GM10847 (cell line): ENCODE data around the gene TUBE1.

ENCODE experiments used
- POLR2A ChIP-seq: IDR thresholded peaks from 2 replicates; pipeline ENCODE4 v1.6.1; 2011; ENCODE audit not compliant: insufficient read length; ENCODE audit errors: extremely low read depth

TUBE1 gene

GRCh38 chr6:112086744-112087135, 542 bp downstream of the TUBE1 start:
- TF ChIP-seq POLR2A = no peak

DNA sequence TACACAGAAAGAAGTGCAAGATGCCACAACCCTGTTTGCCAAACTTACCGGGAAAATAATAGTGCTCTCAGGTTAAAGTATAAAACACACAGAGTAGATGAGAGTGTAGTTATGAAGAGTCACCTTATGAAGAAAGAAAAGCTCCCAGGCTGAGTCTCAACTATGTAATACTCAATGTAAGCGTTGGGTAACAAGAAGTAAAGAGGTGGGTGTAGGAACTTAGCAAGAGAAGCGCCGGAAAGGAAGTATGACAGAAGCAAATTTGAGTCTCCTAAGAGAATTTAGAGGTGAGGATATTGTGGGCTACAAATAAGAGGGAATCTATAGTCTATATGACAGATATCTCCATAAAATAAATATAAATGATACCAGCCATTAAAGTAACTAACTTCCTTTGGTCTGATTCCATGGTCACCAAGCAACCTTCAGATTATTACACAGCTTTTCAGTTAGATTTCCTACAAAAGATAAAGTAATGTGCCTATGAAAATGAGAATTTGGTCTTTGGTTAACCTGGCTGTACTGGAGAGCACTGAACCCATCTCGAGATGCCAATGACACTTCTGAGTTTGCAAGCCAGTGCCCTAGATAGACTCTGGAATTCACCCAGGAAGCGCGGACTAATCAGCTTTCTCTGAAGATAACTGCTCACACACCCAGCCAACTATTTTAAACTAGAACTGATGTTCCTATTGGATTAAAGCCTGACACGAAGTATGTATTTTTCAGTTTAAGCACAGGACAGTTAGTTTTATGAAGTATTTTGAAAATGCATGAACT, 1.8 kb downstream of the TUBE1 start:
- TF ChIP-seq POLR2A = no peak

GRCh38 chr6:112081569-112081968, 5.7 kb downstream of the TUBE1 start:
- TF ChIP-seq POLR2A = no peak

GRCh38 chr6:112066606-112067005, 20.7 kb downstream of the TUBE1 start:
- TF ChIP-seq POLR2A = no peak

DNA sequence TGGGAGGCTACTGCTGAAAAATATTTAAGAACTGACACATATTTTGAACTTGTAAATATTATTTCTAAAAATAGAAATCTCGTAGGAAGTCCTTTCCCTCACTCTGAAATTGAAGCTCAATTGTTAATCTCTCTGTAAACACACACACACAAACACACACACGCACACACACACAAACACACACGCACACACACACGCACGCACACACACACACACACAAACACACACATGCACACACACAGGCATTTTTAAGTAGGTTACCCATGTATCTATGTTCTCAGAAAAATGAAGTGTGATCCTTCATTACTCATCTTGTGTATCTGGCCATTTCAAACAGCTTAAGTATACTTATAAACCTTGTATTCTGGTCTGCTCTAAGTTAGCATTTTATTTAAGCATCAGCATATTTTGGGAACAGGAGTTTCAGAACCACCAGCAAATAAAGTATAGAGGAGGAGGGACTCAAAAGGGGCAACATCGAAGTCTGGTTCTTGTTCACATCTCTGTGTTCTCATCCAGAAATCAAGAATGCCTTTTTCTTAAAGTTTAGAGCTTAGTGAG, 21.8 kb downstream of the TUBE1 start:
- TF ChIP-seq POLR2A = no peak

GRCh38 chr6:112062966-112063365, 24.3 kb downstream of the TUBE1 start:
- TF ChIP-seq POLR2A = no peak

DNA sequence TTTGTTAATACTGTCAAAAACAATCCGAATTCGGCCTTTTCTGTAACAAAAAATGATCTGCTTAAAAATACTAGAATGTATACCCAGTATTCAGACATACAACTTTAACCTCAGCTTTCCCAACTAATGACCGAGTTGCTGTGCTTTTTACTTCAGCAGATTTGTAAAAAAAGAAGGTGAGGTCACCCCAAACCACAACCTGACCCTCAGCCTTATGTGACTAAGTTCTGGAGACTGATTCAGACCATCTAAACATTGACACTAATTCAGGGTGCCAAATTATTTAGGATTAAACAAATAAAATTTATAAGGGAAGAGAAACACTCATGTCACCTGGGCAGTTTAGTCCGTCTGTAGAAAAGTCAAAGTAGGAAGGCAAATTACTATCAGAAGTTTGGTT, 25.7 kb downstream of the TUBE1 start:
- no peak for TF ChIP-seq POLR2A

GRCh38 chr6:112058243-112059032, 28.8 kb downstream of the TUBE1 start:
- TF ChIP-seq POLR2A = no peak

- TF ChIP-seq POLR2A = no peak
Measured at GRCh38 chr6:112054555-112055190, 32.6 kb downstream of the TUBE1 start.

GRCh38 chr6:112054001-112054400, 33.3 kb downstream of the TUBE1 start, which contains the start of gene CCN6:
TSS of gene CCN6 (plus strand) at chr6:112054104. CDS start at chr6:112054358, 254 bp downstream.
- TF ChIP-seq POLR2A = no peak

- TF ChIP-seq POLR2A = no peak
Measured at GRCh38 chr6:112050429-112050828, 36.9 kb downstream of the TUBE1 start.

DNA sequence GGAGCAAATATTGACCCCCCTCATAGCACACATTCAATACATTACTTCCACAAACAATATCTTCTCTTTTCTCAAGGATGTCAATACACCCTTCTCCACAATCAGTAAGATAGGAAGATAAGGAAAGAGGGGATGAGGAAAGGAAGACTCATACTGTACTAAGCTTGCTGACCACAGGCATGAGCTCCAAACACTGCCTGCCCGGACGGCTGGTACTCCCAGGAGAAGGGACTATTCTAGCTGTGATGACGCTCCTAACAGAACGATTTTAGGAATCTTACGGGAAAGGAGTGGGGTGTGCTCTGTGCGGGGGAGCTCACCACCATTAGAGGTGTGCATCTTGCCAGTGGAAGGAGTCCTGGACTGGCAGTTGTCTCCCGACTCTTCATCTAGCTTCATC, 37.3 kb downstream of the TUBE1 start:
- TF ChIP-seq POLR2A = no peak

- no peak for TF ChIP-seq POLR2A
Measured at GRCh38 chr6:112049026-112049799, 38.1 kb downstream of the TUBE1 start.

GRCh38 chr6:112044856-112045255, 42.4 kb downstream of the TUBE1 start:
- TF ChIP-seq POLR2A = no peak

DNA sequence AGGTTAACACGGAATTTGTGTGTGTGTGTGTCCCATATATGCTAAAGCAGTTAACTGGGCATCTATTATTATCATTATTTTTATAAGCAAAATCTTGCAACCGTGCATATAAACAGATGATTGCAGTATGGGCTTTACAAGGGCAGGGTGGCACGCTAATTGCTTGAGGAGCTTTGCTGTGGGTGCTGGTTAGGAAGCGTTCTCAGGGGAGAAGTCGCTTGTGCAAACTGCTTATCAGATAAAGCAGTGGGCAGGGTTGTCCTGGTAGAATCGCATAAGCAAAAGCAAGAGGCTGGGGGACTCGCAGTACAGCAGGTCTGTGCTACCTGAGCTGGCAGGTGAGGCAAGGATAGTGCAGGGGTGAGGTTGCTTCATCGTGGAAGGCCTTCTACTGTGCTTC, 43.1 kb downstream of the TUBE1 start:
- TF ChIP-seq POLR2A = no peak
